SK-N-SH treated with all-trans-retinoic acid at 6 μM for 48 hours (cell line): ENCODE measurements around the gene COL4A4.

Experiments
- ARNTL ChIP-seq: fragments of 450-650 bp; formaldehyde crosslinking; IDR thresholded peaks from 2 replicates; pipeline ENCODE4 v1.5.0; 2020; ENCODE audit warnings: low read depth, mild to moderate bottlenecking, moderate library complexity, borderline replicate concordance
- BACH2 ChIP-seq: fragments of 250-450 bp; sonication (Bioruptor Pico); IDR thresholded peaks from 2 replicates; pipeline ENCODE4 v1.9.0; 2021; ENCODE audit warnings: mild to moderate bottlenecking, borderline replicate concordance
- ISL1 ChIP-seq: fragments of 250-450 bp; sonication (Bioruptor Pico); IDR thresholded peaks from 2 replicates; pipeline ENCODE4 v2.1.2; 2022; ENCODE audit warnings: mild to moderate bottlenecking, moderate library complexity
- PATZ1 ChIP-seq: fragments of 250-450 bp; sonication (Bioruptor Pico); IDR thresholded peaks from 2 replicates; pipeline ENCODE4 v1.8.0; 2020; ENCODE audit warnings: mild to moderate bottlenecking, moderate library complexity, borderline replicate concordance
- RARB ChIP-seq: fragments of 250-450 bp; sonication (Bioruptor Pico); IDR thresholded peaks from 2 replicates; pipeline ENCODE4 v1.8.0; 2021; ENCODE audit warnings: mild to moderate bottlenecking, moderate library complexity
- TCF4 ChIP-seq: fragments of 250-450 bp; sonication (Bioruptor Pico); IDR thresholded peaks from 2 replicates; pipeline ENCODE4 v1.8.0; 2021; ENCODE audit warnings: mild to moderate bottlenecking, moderate library complexity, borderline replicate concordance
- ZFP3 ChIP-seq: fragments of 250-450 bp; sonication (Bioruptor Pico); IDR thresholded peaks from 2 replicates; pipeline ENCODE4 v1.5.0; 2020; ENCODE audit warnings: mild to moderate bottlenecking, moderate library complexity
- ZFP30 ChIP-seq: fragments of 450-650 bp; formaldehyde crosslinking; IDR thresholded peaks from 2 replicates; pipeline ENCODE4 v1.5.0; 2022; ENCODE audit warnings: mild to moderate bottlenecking, moderate library complexity
- ZNF565 ChIP-seq: fragments of 450-650 bp; formaldehyde crosslinking; conservative IDR thresholded peaks from 2 replicates; pipeline ENCODE4 v1.5.0; 2020; ENCODE audit warnings: low read depth, mild to moderate bottlenecking, moderate library complexity
- TF ChIP-seq, protein P1 (sequence below): fragments of 250-450 bp; sonication (Bioruptor Pico); IDR thresholded peaks from 2 replicates; pipeline ENCODE4 v1.5.1; 2021; ENCODE audit warnings: mild to moderate bottlenecking, moderate library complexity

GRCh38 chr2:226965376-226965775 lies 198.6 kb downstream of the COL4A4 start:
- TF ChIP-seq ZNF565 (CRISPR knock-in tag) (no peak), PATZ1 (CRISPR knock-in tag) (no peak), ARNTL (CRISPR knock-in tag) (no peak), TCF4 (CRISPR knock-in tag) (no peak), ZFP3 (CRISPR knock-in tag) (no peak), BACH2 (CRISPR knock-in tag) (no peak), ISL1 (CRISPR knock-in tag) (no peak), ZFP30 (CRISPR knock-in tag) (no peak), RARB (CRISPR knock-in tag) (no peak)
- TF ChIP-seq, protein P1, sequence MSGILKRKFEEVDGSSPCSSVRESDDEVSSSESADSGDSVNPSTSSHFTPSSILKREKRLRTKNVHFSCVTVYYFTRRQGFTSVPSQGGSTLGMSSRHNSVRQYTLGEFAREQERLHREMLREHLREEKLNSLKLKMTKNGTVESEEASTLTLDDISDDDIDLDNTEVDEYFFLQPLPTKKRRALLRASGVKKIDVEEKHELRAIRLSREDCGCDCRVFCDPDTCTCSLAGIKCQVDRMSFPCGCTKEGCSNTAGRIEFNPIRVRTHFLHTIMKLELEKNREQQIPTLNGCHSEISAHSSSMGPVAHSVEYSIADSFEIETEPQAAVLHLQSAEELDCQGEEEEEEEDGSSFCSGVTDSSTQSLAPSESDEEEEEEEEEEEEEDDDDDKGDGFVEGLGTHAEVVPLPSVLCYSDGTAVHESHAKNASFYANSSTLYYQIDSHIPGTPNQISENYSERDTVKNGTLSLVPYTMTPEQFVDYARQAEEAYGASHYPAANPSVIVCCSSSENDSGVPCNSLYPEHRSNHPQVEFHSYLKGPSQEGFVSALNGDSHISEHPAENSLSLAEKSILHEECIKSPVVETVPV (CRISPR knock-in tag), result no peak
